Panc1 (cell line): ENCODE measurements around the gene DAPK1.

Experiments used
- TCF7L2 ChIP-seq: IDR thresholded peaks from 2 replicates; pipeline ENCODE4 v1.6.1; 2011; ENCODE audit warnings: mild to moderate bottlenecking, low read depth, low read length, inconsistent platforms
- TF ChIP-seq, protein P1 (sequence below), 2 experiments: IDR thresholded peaks; 2 replicates each; pipeline ENCODE4 v1.6.1; 2011 to 2012; ENCODE audit warnings: low read depth in 2 of 2, control low read depth in 1 of 2, low read length in 1 of 2, mild to moderate bottlenecking in 1 of 2, moderate library complexity in 1 of 2; ENCODE audit not compliant: insufficient read depth in 1 of 2

DNA sequence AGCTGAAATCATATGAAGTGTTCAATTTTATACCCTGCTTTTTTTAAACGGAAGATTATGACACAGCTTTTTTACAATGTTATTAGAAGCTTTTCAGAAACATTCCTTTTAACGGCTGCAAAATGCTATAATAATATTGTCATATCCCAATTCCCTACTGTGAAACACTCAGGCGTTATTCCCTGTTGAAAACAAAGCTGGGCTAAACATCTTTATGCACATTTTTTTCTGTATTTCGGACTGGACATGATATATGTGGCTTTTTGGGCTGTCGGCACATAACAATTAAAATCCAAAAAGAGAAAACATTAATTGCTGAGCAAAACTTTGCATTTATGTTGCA is 216.3 kb downstream of the DAPK1 start:
- TF ChIP-seq, protein P1, sequence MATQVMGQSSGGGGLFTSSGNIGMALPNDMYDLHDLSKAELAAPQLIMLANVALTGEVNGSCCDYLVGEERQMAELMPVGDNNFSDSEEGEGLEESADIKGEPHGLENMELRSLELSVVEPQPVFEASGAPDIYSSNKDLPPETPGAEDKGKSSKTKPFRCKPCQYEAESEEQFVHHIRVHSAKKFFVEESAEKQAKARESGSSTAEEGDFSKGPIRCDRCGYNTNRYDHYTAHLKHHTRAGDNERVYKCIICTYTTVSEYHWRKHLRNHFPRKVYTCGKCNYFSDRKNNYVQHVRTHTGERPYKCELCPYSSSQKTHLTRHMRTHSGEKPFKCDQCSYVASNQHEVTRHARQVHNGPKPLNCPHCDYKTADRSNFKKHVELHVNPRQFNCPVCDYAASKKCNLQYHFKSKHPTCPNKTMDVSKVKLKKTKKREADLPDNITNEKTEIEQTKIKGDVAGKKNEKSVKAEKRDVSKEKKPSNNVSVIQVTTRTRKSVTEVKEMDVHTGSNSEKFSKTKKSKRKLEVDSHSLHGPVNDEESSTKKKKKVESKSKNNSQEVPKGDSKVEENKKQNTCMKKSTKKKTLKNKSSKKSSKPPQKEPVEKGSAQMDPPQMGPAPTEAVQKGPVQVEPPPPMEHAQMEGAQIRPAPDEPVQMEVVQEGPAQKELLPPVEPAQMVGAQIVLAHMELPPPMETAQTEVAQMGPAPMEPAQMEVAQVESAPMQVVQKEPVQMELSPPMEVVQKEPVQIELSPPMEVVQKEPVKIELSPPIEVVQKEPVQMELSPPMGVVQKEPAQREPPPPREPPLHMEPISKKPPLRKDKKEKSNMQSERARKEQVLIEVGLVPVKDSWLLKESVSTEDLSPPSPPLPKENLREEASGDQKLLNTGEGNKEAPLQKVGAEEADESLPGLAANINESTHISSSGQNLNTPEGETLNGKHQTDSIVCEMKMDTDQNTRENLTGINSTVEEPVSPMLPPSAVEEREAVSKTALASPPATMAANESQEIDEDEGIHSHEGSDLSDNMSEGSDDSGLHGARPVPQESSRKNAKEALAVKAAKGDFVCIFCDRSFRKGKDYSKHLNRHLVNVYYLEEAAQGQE (IDR thresholded peaks at IDR 0.05; ENCODE audit: insufficient read depth in 1 of 2, low read depth in 2 of 2, low read length in 1 of 2): no peak
- TF ChIP-seq TCF7L2: no peak
